HUES48 (cell line): Measurements from ENCODE around the gene HRC.
"Not testable (repeated sequence)": the region's sequence is repeated elsewhere in the genome, so short reads cannot be mapped to it uniquely, and the experiment has no call there.

Source experiments
- H3K27ac ChIP-seq: one replicate; pipeline ENCODE4 v1.7.0; 2013; ENCODE audit warnings: low read depth, low read length, inconsistent platforms
- H3K27me3 ChIP-seq: 2 replicates; pipeline ENCODE4 v1.6.1; 2013; ENCODE audit warnings: mild to moderate bottlenecking, low read length; ENCODE audit not compliant: control insufficient read depth, insufficient read depth
- H3K36me3 ChIP-seq: 2 replicates; pipeline ENCODE4 v1.6.1; 2013; ENCODE audit warnings: low read length; ENCODE audit not compliant: control insufficient read depth, insufficient read depth
- H3K4me1 ChIP-seq: 2 replicates; pipeline ENCODE4 v1.6.1; 2013; ENCODE audit warnings: mild to moderate bottlenecking, low read length; ENCODE audit not compliant: control insufficient read depth, insufficient read depth
- H3K4me3 ChIP-seq: 2 replicates; pipeline ENCODE4 v1.5.1; 2013; ENCODE audit warnings: mild to moderate bottlenecking, low read depth, low read length
- H3K9ac ChIP-seq: 2 replicates; pipeline ENCODE4 v1.6.1; 2013; ENCODE audit warnings: mild to moderate bottlenecking, low read depth, low read length, moderate library complexity
- H3K9me3 ChIP-seq: 2 replicates; pipeline ENCODE4 v1.6.1; 2013; ENCODE audit warnings: low read length; ENCODE audit not compliant: control insufficient read depth, insufficient read depth

HRC gene

GRCh38 chr19:49132974-49133609 is 22.1 kb downstream of the HRC start:
- Histone ChIP-seq H3K27me3 (no peaks in the 10 kb centered on the region), H3K36me3 (peaks cover 18% of the 10 kb centered on the region), H3K4me3 (peak overlapping the region; percentile 44)

GRCh38 chr19:49130325-49130724 is 24.9 kb downstream of the HRC start:
- Histone ChIP-seq H3K4me1 (peaks cover 5% of the 10 kb centered on the region; the same call in 1 of the 2 replicates), H3K27ac (no peak overlapping the region), H3K9ac (no peak overlapping the region), H3K9me3 (no peaks in the 10 kb centered on the region), H3K36me3 (peaks cover 7% of the 10 kb centered on the region; the same call in 1 of the 2 replicates), H3K4me3 (no peak overlapping the region), H3K27me3 (no peaks in the 10 kb centered on the region)

More at GRCh38 chr19:49132974-49133609, 22.1 kb downstream of the HRC start:
- no peak overlapping the region for H3K9ac ChIP-seq
- H3K27ac ChIP-seq: no peak overlapping the region
- no peaks in the 10 kb centered on the region for H3K9me3 ChIP-seq
- H3K4me1 ChIP-seq: peaks cover 5% of the 10 kb centered on the region; the same call in 1 of the 2 replicates

GRCh38 chr19:49129238-49129583 is 26.0 kb downstream of the HRC start:
- no peaks in the 10 kb centered on the region for H3K9me3 ChIP-seq
- peaks cover 5% of the 10 kb centered on the region; the same call in 1 of the 2 replicates for H3K4me1 ChIP-seq
- no peak overlapping the region for H3K9ac ChIP-seq
- peak overlapping the region; percentile 80; the same call in 1 of the 2 replicates for H3K4me3 ChIP-seq
- H3K36me3 ChIP-seq: 0 out of 2 replicates have a peak, but pooled peaks cover 1% of the 10 kb centered on the region
- no peak overlapping the region for H3K27ac ChIP-seq
- H3K27me3 ChIP-seq: no peaks in the 10 kb centered on the region

GRCh38 chr19:49128545-49129237 is 26.5 kb downstream of the HRC start:
- peaks cover 5% of the 10 kb centered on the region; the same call in 1 of the 2 replicates for H3K4me1 ChIP-seq
- H3K36me3 ChIP-seq: no peaks in the 10 kb centered on the region
- no peaks in the 10 kb centered on the region for H3K9me3 ChIP-seq
- no peak overlapping the region for H3K27ac ChIP-seq
- no peak overlapping the region for H3K9ac ChIP-seq
- H3K4me3 ChIP-seq: peak overlapping the region; percentile 80
- no peaks in the 10 kb centered on the region for H3K27me3 ChIP-seq

GRCh38 chr19:49127674-49128544 is 27.3 kb downstream of the HRC start:
- H3K4me3 ChIP-seq: peak overlapping the region; percentile 80
- H3K27me3 ChIP-seq: no peaks in the 10 kb centered on the region
- H3K9me3 ChIP-seq: no peaks in the 10 kb centered on the region
- H3K9ac ChIP-seq: 0 out of 2 replicates have a peak overlapping the region, but pooled peaks have one; percentile 41
- H3K27ac ChIP-seq: peak overlapping the region; percentile 47
- peaks cover 5% of the 10 kb centered on the region; the same call in 1 of the 2 replicates for H3K4me1 ChIP-seq
- no peaks in the 10 kb centered on the region for H3K36me3 ChIP-seq

- not testable (repeated sequence) for H3K4me1 ChIP-seq, H3K27ac ChIP-seq, H3K4me3 ChIP-seq, H3K36me3 ChIP-seq, H3K9me3 ChIP-seq, H3K9ac ChIP-seq, H3K27me3 ChIP-seq
Observed at GRCh38 chr19:49127225-49127624, 28.0 kb downstream of the HRC start.

GRCh38 chr19:49126575-49126974 is 28.6 kb downstream of the HRC start:
- Histone ChIP-seq H3K36me3 (no peaks in the 10 kb centered on the region), H3K4me3 (no peak overlapping the region), H3K27me3 (no peaks in the 10 kb centered on the region), H3K4me1 (no peaks in the 10 kb centered on the region; the same call in 1 of the 2 replicates), H3K27ac (no peak overlapping the region), H3K9ac (no peak overlapping the region), H3K9me3 (no peaks in the 10 kb centered on the region)

- Histone ChIP-seq H3K36me3 (no peaks in the 10 kb centered on the region), H3K9ac (no peak overlapping the region), H3K4me3 (peak overlapping the region; percentile 42; the same call in 1 of the 2 replicates), H3K9me3 (no peaks in the 10 kb centered on the region), H3K27me3 (peaks cover 10% of the 10 kb centered on the region), H3K4me1 (no peaks in the 10 kb centered on the region; the same call in 1 of the 2 replicates), H3K27ac (no peak overlapping the region)
Observed at GRCh38 chr19:49125025-49125731, 30.0 kb downstream of the HRC start.

GRCh38 chr19:49123285-49123684 is 31.9 kb downstream of the HRC start:
- not testable (repeated sequence) for H3K9me3 ChIP-seq, H3K9ac ChIP-seq, H3K27ac ChIP-seq, H3K36me3 ChIP-seq, H3K4me3 ChIP-seq, H3K4me1 ChIP-seq
- H3K27me3 ChIP-seq: peaks cover 17% of the 10 kb centered on the region

- not testable (repeated sequence) for H3K4me3 ChIP-seq
Observed at GRCh38 chr19:49121841-49122240, 33.4 kb downstream of the HRC start.

More at GRCh38 chr19:49121841-49122240, 33.4 kb downstream of the HRC start:
- not testable (repeated sequence) for H3K36me3 ChIP-seq, H3K27ac ChIP-seq, H3K9ac ChIP-seq, H3K9me3 ChIP-seq, H3K4me1 ChIP-seq
- H3K27me3 ChIP-seq: peaks cover 17% of the 10 kb centered on the region
